ENCODE measurements around the gene ECI1. TPM values are rescaled to one million over a fixed set of nuclear protein-coding genes. Genes with fewer than 3 reads are reported as not detected.
"Not testable (repeated sequence)": the region's sequence is repeated elsewhere in the genome, so short reads cannot be mapped to it uniquely, and the experiment has no call there.

The ECI1 gene
- total RNA-seq, 1 experiment from 2014 or later = 71.7 TPM

- intact Hi-C loops (cut with micrococcal nuclease) = no loop called here
- peak within 1 kb of the TSS; percentile 93 for H3K4me2 ChIP-seq (ENCODE audit: low read length)
- H2AFZ ChIP-seq (ENCODE audit: low read length) = peak within 1 kb of the TSS; percentile 82
These were observed 16.7 kb upstream of the ECI1 start, which contains the start of gene RNPS1 for GRCh38 chr16:2267913-2268666. TSS of gene RNPS1 (minus strand) at chr16:2268126. CDS start at chr16:2264643, 3,483 bp downstream.

GRCh38 chr16:2267505-2267912, 16.1 kb upstream of the ECI1 start:
- Histone ChIP-seq H3K79me2 (ENCODE audit: low read length) (peaks cover 74% of the 10 kb centered on the region), H2AFZ (ENCODE audit: low read length) (peak overlapping the region; percentile 82), H4K20me1 (ENCODE audit: low read length) (peaks cover 33% of the 10 kb centered on the region), H3K9ac (ENCODE audit: low read length) (peak overlapping the region; percentile 95), H3K4me3 (ENCODE audit: low read length) (peak overlapping the region; percentile 80), H3K4me1 (ENCODE audit: insufficient read depth, low read length) (peaks cover 13% of the 10 kb centered on the region), H3K4me2 (ENCODE audit: low read length) (peak overlapping the region; percentile 93), H3K27ac (ENCODE audit: low read length) (peak overlapping the region; percentile 89), H3K36me3 (ENCODE audit: low read depth, low read length) (peaks cover 21% of the 10 kb centered on the region)
- BruUV-seq (replicated peaks); H3F3A ChIP-seq (ENCODE audit: low read length, unreplicated experiment); DNase-seq; H3K27me3 ChIP-seq (ENCODE audit: low read length); H3K9me3 ChIP-seq (ENCODE audit: low read length); POLR2A ChIA-PET (ENCODE audit: unreplicated experiment); H3K9me2 ChIP-seq (replicated peaks; ENCODE audit: low read length); CTCF ChIA-PET; intact Hi-C loops (cut with micrococcal nuclease): not testable (repeated sequence)
- ATAC-seq = peak; percentile 66

More at GRCh38 chr16:2267913-2268666, 16.7 kb upstream of the ECI1 start, which contains the start of gene RNPS1:
- H3K4me3 ChIP-seq (ENCODE audit: low read length) = peak within 1 kb of the TSS; percentile 80
- BruUV-seq (replicated peaks) = no TSS peak
- H3K9me2 ChIP-seq (replicated peaks; ENCODE audit: low read length) = no peaks in the 10 kb centered on the region
- no peaks in the 10 kb centered on the region for H3K9me3 ChIP-seq (ENCODE audit: low read length)
- peaks cover 68% of the 10 kb centered on the region for H3K79me2 ChIP-seq (ENCODE audit: low read length)
- H3K36me3 ChIP-seq (ENCODE audit: low read depth, low read length) = peaks cover 17% of the 10 kb centered on the region; the same call in 1 of the 2 replicates
- ATAC-seq (peak; percentile 87), DNase-seq (peak; percentile 92)
- TF ChIP-seq EZH2phosphoT487 (IDR thresholded peaks at IDR 0.05; ENCODE audit: borderline replicate concordance, low read length) (no peak), EZH2 (IDR thresholded peaks at IDR 0.05; ENCODE audit: low read length, unreplicated experiment) (no peak), CTCF (conservative IDR thresholded peaks at IDR 0.05; ENCODE audit: low read depth, low read length) (no peak)
- no peaks in the 10 kb centered on the region for H3K27me3 ChIP-seq (ENCODE audit: low read length)
- peaks cover 29% of the 10 kb centered on the region for H4K20me1 ChIP-seq (ENCODE audit: low read length)
- peak within 1 kb of the TSS; percentile 95 for H3K9ac ChIP-seq (ENCODE audit: low read length)
- ChIA-PET POLR2A (ENCODE audit: unreplicated experiment) (no interaction called here), CTCF (no interaction called here)
- peaks cover 13% of the 10 kb centered on the region for H3K4me1 ChIP-seq (ENCODE audit: insufficient read depth, low read length)
- no peaks in the 10 kb centered on the region for H3F3A ChIP-seq (ENCODE audit: low read length, unreplicated experiment)
- H3K27ac ChIP-seq (ENCODE audit: low read length) = peak within 1 kb of the TSS; percentile 89

GRCh38 chr16:2266887-2267286, 15.5 kb upstream of the ECI1 start:
- TSS peak; percentile 41 for BruUV-seq (replicated peaks)
- POLR2A ChIA-PET (ENCODE audit: unreplicated experiment) = not testable (repeated sequence)

GRCh38 chr16:2263026-2263425, 11.6 kb upstream of the ECI1 start:
- H3F3A ChIP-seq (ENCODE audit: low read length, unreplicated experiment); intact Hi-C loops (cut with micrococcal nuclease); POLR2A ChIA-PET (ENCODE audit: unreplicated experiment); H3K27me3 ChIP-seq (ENCODE audit: low read length); H3K9me3 ChIP-seq (ENCODE audit: low read length); H3K9me2 ChIP-seq (replicated peaks; ENCODE audit: low read length); H3K27ac ChIP-seq (ENCODE audit: low read length); DNase-seq; H2AFZ ChIP-seq (ENCODE audit: low read length); BruUV-seq (replicated peaks); H3K9ac ChIP-seq (ENCODE audit: low read length); ATAC-seq; H3K4me2 ChIP-seq (ENCODE audit: low read length); H3K4me1 ChIP-seq (ENCODE audit: insufficient read depth, low read length); H3K4me3 ChIP-seq (ENCODE audit: low read length): not testable (repeated sequence)
- peaks cover 36% of the 10 kb centered on the region for H4K20me1 ChIP-seq (ENCODE audit: low read length)
- H3K79me2 ChIP-seq (ENCODE audit: low read length) = peaks cover 73% of the 10 kb centered on the region
- CTCF ChIA-PET = interaction anchor here (1.0 kb wide), 1 partner anchor 68 kb away, joined by 3 read pairs; no protein-coding TSS in a partner anchor
- peaks cover 51% of the 10 kb centered on the region for H3K36me3 ChIP-seq (ENCODE audit: low read depth, low read length)

More at GRCh38 chr16:2266887-2267286, 15.5 kb upstream of the ECI1 start:
- intact Hi-C loops (cut with micrococcal nuclease); H3K27ac ChIP-seq (ENCODE audit: low read length); H3K9me2 ChIP-seq (replicated peaks; ENCODE audit: low read length); H3K9me3 ChIP-seq (ENCODE audit: low read length); ATAC-seq; H3F3A ChIP-seq (ENCODE audit: low read length, unreplicated experiment); H3K27me3 ChIP-seq (ENCODE audit: low read length); H2AFZ ChIP-seq (ENCODE audit: low read length): not testable (repeated sequence)
- Histone ChIP-seq H3K36me3 (ENCODE audit: low read depth, low read length) (peaks cover 27% of the 10 kb centered on the region), H3K4me3 (ENCODE audit: low read length) (peak overlapping the region; percentile 80), H3K4me2 (ENCODE audit: low read length) (peak overlapping the region; percentile 93), H3K79me2 (ENCODE audit: low read length) (peaks cover 78% of the 10 kb centered on the region), H3K4me1 (ENCODE audit: insufficient read depth, low read length) (peaks cover 13% of the 10 kb centered on the region), H3K9ac (ENCODE audit: low read length) (peak overlapping the region; percentile 95), H4K20me1 (ENCODE audit: low read length) (peaks cover 35% of the 10 kb centered on the region)
- DNase-seq = peak; percentile 13
- CTCF ChIA-PET = interaction anchor here (0.6 kb wide), 1 partner anchor 72 kb away, joined by 3 read pairs; no protein-coding TSS in a partner anchor
